HCT116 (cell line): Measurements from ENCODE around the gene ARMH3. TPM values are rescaled to one million over a fixed set of nuclear protein-coding genes. Genes with fewer than 3 reads are reported as not detected.

Experiments used
- ATAC-seq: fragments of 200-7000 bp; cut with Tn5 transposase; 2 replicates; pipeline ENCODE4 v1.9.1; 2020; ENCODE audit warnings: mild to moderate bottlenecking, moderate library complexity
- BruUV-seq: library from RNA; stranded (reverse); fragments of 400-500 nt; replicated peaks from 2 replicates; lab custom pipeline; 2021; lab: Mats Ljungman, UMichigan
- CTCF ChIA-PET: fragments of 300-600 bp; sonication (Branson Sonifier 250); formaldehyde crosslinking; loops from one replicate; lab custom pipeline; 2021; ENCODE audit warnings: antibody characterized with exemption; lab: Charles Lee
- POLR2A ChIA-PET: fragments of 300-600, 350-600 bp; sonication (Branson Sonifier 250); formaldehyde crosslinking; loops from one replicate; lab custom pipeline; 2021; ENCODE audit warnings: antibody characterized with exemption; lab: Charles Lee
- RAD21 ChIA-PET, 2 experiments: fragments of 300-600 bp; sonication (Branson Sonifier 250); formaldehyde crosslinking; loops; one replicate each; lab custom pipeline; 2023; ENCODE audit warnings: low total read pairs in 2 of 2; ENCODE audit not compliant: uncharacterized antibody in 2 of 2, unreplicated experiment in 2 of 2, low non-redundant PET in 1 of 2; lab: Charles Lee
- DNase-seq: peaks from one replicate; pipeline ENCODE4 v3.0.0-alpha.2; 2010; ENCODE audit warnings: low read depth, low spot score
- H2AFZ ChIP-seq: fragments of 200-600 bp; shearing (Covaris generic), sonication (generic); 2 replicates; pipeline ENCODE4 v1.6.1; 2017; ENCODE audit warnings: low read depth, mixed run types, mixed read lengths, antibody characterized with exemption, low read length; ENCODE audit not compliant: poor library complexity, severe bottlenecking
- H3K27ac ChIP-seq: 2 replicates; pipeline ENCODE4 v1.5.1; 2012; ENCODE audit warnings: low read depth, low read length
- H3K27me3 ChIP-seq: fragments of 200-600 bp; sonication (generic); 2 replicates; pipeline ENCODE4 v1.6.1; 2016; ENCODE audit warnings: mixed run types, low read length, mixed read lengths; ENCODE audit not compliant: insufficient read depth
- H3K36me3 ChIP-seq, 2 experiments: fragments of 200-500 bp in 1 of 2; fragments of 200-600 bp in 1 of 2; sonication (Bioruptor generic) in 1 of 2; sonication (generic) in 1 of 2; 2 replicates each; pipeline versions ENCODE4 v1.5.1 to v1.6.1; 2014 to 2016; ENCODE audit warnings: low read length in 2 of 2, inconsistent platforms in 1 of 2, mixed read lengths in 1 of 2, mixed run types in 1 of 2; ENCODE audit not compliant: insufficient read depth in 2 of 2, control insufficient read depth in 1 of 2
- H3K4me1 ChIP-seq, 2 experiments: fragments of 200-600 bp in 1 of 2; sonication (generic) in 1 of 2; 2 replicates each; pipeline versions ENCODE4 v1.5.1 to v1.6.1; 2012 to 2017; ENCODE audit warnings: low read length in 2 of 2, inconsistent platforms in 1 of 2, mild to moderate bottlenecking in 1 of 2, mixed read lengths in 1 of 2, mixed run types in 1 of 2, moderate library complexity in 1 of 2; ENCODE audit not compliant: insufficient read depth in 2 of 2, control insufficient read depth in 1 of 2
- H3K4me2 ChIP-seq: fragments of 200-600 bp; sonication (generic); 2 replicates; pipeline ENCODE4 v1.6.1; 2017; ENCODE audit warnings: mixed run types, low read length, mixed read lengths
- H3K4me3 ChIP-seq, 2 experiments: fragments of 200-600 bp in 1 of 2; sonication (generic) in 1 of 2; replicated peaks in 1 of 2; 2 replicates each; pipeline ENCODE4 v1.5.1; 2011 to 2016; ENCODE audit warnings: low read length in 2 of 2, control low read depth in 1 of 2, low read depth in 1 of 2, mild to moderate bottlenecking in 1 of 2, mixed read lengths in 1 of 2, mixed run types in 1 of 2
- H3K79me2 ChIP-seq: fragments of 200-600 bp; sonication (generic); 2 replicates; pipeline ENCODE4 v1.6.1; 2017; ENCODE audit warnings: mild to moderate bottlenecking, mixed run types, low read length, moderate library complexity, mixed read lengths; ENCODE audit not compliant: insufficient read depth
- H3K9ac ChIP-seq: fragments of 200-600 bp; sonication (generic); 2 replicates; pipeline ENCODE4 v1.6.1; 2016; ENCODE audit warnings: low read length, mixed read lengths
- H3K9me2 ChIP-seq: fragments of 200-600 bp; sonication (generic), shearing (Covaris generic); 2 replicates; pipeline ENCODE4 v1.6.1; 2017; ENCODE audit warnings: mixed run types, mild to moderate bottlenecking, moderate library complexity; ENCODE audit not compliant: insufficient read depth
- H3K9me3 ChIP-seq, 2 experiments: fragments of 200-500 bp in 1 of 2; fragments of 200-600 bp in 1 of 2; sonication (Bioruptor generic) in 1 of 2; sonication (generic) in 1 of 2; 2 replicates each; pipeline ENCODE4 v1.6.1; 2014 to 2017; ENCODE audit warnings: low read length in 2 of 2, mixed read lengths in 2 of 2, inconsistent platforms in 1 of 2, low read depth in 1 of 2, mild to moderate bottlenecking in 1 of 2, mixed run types in 1 of 2, moderate library complexity in 1 of 2; ENCODE audit not compliant: control insufficient read depth in 1 of 2, insufficient read depth in 1 of 2
- H4K20me1 ChIP-seq: fragments of 200-600 bp; sonication (generic), shearing (Covaris generic); 2 replicates; pipeline ENCODE4 v1.6.1; 2017; ENCODE audit warnings: mixed run types, mild to moderate bottlenecking, moderate library complexity; ENCODE audit not compliant: insufficient read depth
- ATF3 ChIP-seq: IDR thresholded peaks from 2 replicates; pipeline ENCODE4 v1.6.1; 2012
- CEBPB ChIP-seq: IDR thresholded peaks from 2 replicates; pipeline ENCODE4 v1.6.1; 2012; ENCODE audit warnings: low read depth
- CTCF ChIP-seq, 3 experiments: fragments of 200-600 bp in 1 of 3; sonication (generic) in 1 of 3; IDR thresholded peaks in 2 of 3; conservative IDR thresholded peaks in 1 of 3; 2 replicates each; pipeline ENCODE4 v1.5.1; 2012 to 2017; ENCODE audit warnings: low read depth in 2 of 3, low read length in 2 of 3, antibody characterized with exemption in 1 of 3, borderline replicate concordance in 1 of 3, control low read depth in 1 of 3, mild to moderate bottlenecking in 1 of 3, mixed read lengths in 1 of 3, mixed run types in 1 of 3, moderate library complexity in 1 of 3; ENCODE audit not compliant: insufficient read depth in 1 of 3
- EGR1 ChIP-seq: IDR thresholded peaks from 2 replicates; pipeline ENCODE4 v1.6.1; 2012; ENCODE audit warnings: low read depth
- ELF1 ChIP-seq: IDR thresholded peaks from 2 replicates; pipeline ENCODE4 v1.6.1; 2012; ENCODE audit warnings: low read depth, borderline replicate concordance
- FOSL1 ChIP-seq: IDR thresholded peaks from 2 replicates; pipeline ENCODE4 v1.6.1; 2012; ENCODE audit warnings: low read depth
- MAX ChIP-seq: IDR thresholded peaks from 2 replicates; pipeline ENCODE4 v1.6.1; 2012
- POLR2AphosphoS5 ChIP-seq: IDR thresholded peaks from 2 replicates; pipeline ENCODE4 v1.6.1; 2011; ENCODE audit warnings: mild to moderate bottlenecking, low read depth, low read length, moderate library complexity
- RAD21 ChIP-seq: IDR thresholded peaks from 2 replicates; pipeline ENCODE4 v1.6.1; 2012; ENCODE audit warnings: low read depth, mild to moderate bottlenecking
- REST ChIP-seq: IDR thresholded peaks from 2 replicates; pipeline ENCODE4 v1.6.1; 2012; ENCODE audit warnings: low read depth
- SIN3A ChIP-seq: IDR thresholded peaks from 2 replicates; pipeline ENCODE4 v1.6.1; 2012; ENCODE audit warnings: low read depth
- SRF ChIP-seq: IDR thresholded peaks from 2 replicates; pipeline ENCODE4 v1.6.1; 2012; ENCODE audit warnings: low read depth
- TCF7L2 ChIP-seq: IDR thresholded peaks from 2 replicates; pipeline ENCODE4 v1.7.0; 2011; ENCODE audit warnings: borderline replicate concordance, inconsistent platforms; ENCODE audit not compliant: insufficient read depth, insufficient read length; ENCODE audit errors: extremely low read depth
- ZFX ChIP-seq: fragments of 450-650 bp; IDR thresholded peaks from 2 replicates; pipeline ENCODE4 v1.6.1; 2017
- ZNF274 ChIP-seq: fragments of 200-500 bp; sonication (Bioruptor generic); IDR thresholded peaks from 2 replicates; pipeline ENCODE4 v1.6.1; 2014; ENCODE audit warnings: mild to moderate bottlenecking, low read depth, low read length, inconsistent platforms
- intact Hi-C: fragments of 100-400 bp; cut with micrococcal nuclease; formaldehyde crosslinking; loops from 2 replicates; pipeline ENCODE4 v1.10.0; 2022
- total RNA-seq: library from RNA; stranded (reverse); gene quantifications from one replicate; pipeline ENCODE4 v1.2.1, GENCODE V29; 2021; ENCODE audit not compliant: unreplicated experiment

The ARMH3 gene
- total RNA-seq, 1 experiment from 2014 or later: 30.4 TPM

- TF ChIP-seq POLR2AphosphoS5 (peak; percentile 99), MAX (no peak), CEBPB (no peak), SIN3A (no peak)
- TF ChIP-seq, all 23 proteins: peak for 6
These were observed 9.0 kb upstream of the ARMH3 start, which contains the start of gene HPS6 (continued) for GRCh38 chr10:102064868-102065560.

GRCh38 chr10:102064503-102064867, 8.5 kb upstream of the ARMH3 start:
- DNase-seq: no peak
- Histone ChIP-seq H3K27ac (peak overlapping the region; percentile 94), H3K9me3 (no peaks in the 10 kb centered on the region), H4K20me1 (no peaks in the 10 kb centered on the region), H2AFZ (peak overlapping the region; percentile 10), H3K79me2 (peaks cover 31% of the 10 kb centered on the region), H3K36me3 (0 out of 4 replicates have a peak, but pooled peaks cover 0 to 2% of the 10 kb centered on the region in 2 experiments), H3K9me2 (no peaks in the 10 kb centered on the region), H3K4me2 (peak overlapping the region; percentile 88), H3K4me3 (peak overlapping the region; percentile 77 to 89), H3K27me3 (no peaks in the 10 kb centered on the region), H3K9ac (peak overlapping the region; percentile 94), H3K4me1 (peaks cover 12 to 22% of the 10 kb centered on the region in 2 experiments)
- ATAC-seq: no peak
- POLR2A ChIA-PET: no interaction called here
- no TSS peak for BruUV-seq
- intact Hi-C loops: no loop called here
- CTCF ChIA-PET: no interaction called here
- RAD21 ChIA-PET: no interaction called here
- TF ChIP-seq MAX: no peak
- TF ChIP-seq FOSL1: no peak
- TF ChIP-seq REST: no peak
- no peak for TF ChIP-seq EGR1
- no peak for TF ChIP-seq RAD21
- no peak for TF ChIP-seq TCF7L2
- TF ChIP-seq CTCF (IDR thresholded peaks at IDR 0.05 in 2 of 3, conservative IDR thresholded peaks at IDR 0.05 in 1 of 3; ENCODE audit: borderline replicate concordance in 1 of 3, insufficient read depth in 1 of 3, low read depth in 2 of 3, low read length in 2 of 3): no peak
- TF ChIP-seq ZFX: no peak
- no peak for TF ChIP-seq ZNF274
- TF ChIP-seq ELF1: no peak
- TF ChIP-seq POLR2AphosphoS5: no peak
- no peak for TF ChIP-seq ATF3
- no peak for TF ChIP-seq SRF
